Gastroesophageal sphincter (tissue), 3 donors: ENCODE data around the gene IER3IP1.

ENCODE experiments used
- POLR2A ChIP-seq, 2 donors: fragments of 450-650 bp; IDR thresholded peaks; one replicate each; pipeline ENCODE4 v1.6.1; 2017; ENCODE audit warnings: antibody characterized with exemption in 2 of 2, mild to moderate bottlenecking in 2 of 2, moderate library complexity in 1 of 2
- POLR2AphosphoS5 ChIP-seq: sonication (generic); formaldehyde crosslinking; IDR thresholded peaks from one replicate; pipeline ENCODE4 v1.6.1; 2017; ENCODE audit warnings: antibody characterized with exemption
- TF ChIP-seq, protein P1 (sequence below), 4 experiments: fragments of 200-600 bp in 2 of 4; fragments of 450-650 bp in 2 of 4; sonication (generic) in 1 of 4; IDR thresholded peaks; one replicate each; pipeline ENCODE4 v1.5.1; 2017 to 2019; ENCODE audit warnings: antibody characterized with exemption in 4 of 4, mild to moderate bottlenecking in 2 of 4, moderate library complexity in 2 of 4

DNA sequence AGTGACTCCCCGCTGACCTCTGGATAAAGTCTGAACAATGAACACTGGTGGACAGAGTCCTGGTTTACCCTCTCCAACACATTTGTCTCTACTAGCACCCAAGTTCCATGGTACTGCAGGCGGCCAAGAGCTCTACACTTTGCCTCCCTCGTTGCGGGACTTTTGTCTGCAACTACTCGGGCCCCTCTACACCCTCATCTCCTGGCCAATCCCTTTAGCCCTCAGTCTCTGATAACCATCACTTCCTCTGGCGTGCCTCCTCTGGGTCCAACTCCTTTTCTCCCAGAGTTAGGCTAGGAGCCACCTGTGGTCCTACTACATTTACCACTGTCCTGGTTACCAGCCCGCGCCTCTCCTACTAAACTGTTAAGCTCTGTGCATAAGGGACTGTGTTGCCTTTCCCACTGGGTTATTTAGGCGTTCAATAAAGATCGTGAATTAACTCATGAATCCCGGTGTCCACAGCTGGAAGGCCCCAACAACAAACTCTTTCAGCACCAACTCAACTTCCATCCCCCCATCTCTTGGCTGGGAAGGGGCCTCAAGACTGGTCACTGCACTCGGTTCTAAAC is 26.6 kb downstream of the IER3IP1 start:
- TF ChIP-seq, protein P1, sequence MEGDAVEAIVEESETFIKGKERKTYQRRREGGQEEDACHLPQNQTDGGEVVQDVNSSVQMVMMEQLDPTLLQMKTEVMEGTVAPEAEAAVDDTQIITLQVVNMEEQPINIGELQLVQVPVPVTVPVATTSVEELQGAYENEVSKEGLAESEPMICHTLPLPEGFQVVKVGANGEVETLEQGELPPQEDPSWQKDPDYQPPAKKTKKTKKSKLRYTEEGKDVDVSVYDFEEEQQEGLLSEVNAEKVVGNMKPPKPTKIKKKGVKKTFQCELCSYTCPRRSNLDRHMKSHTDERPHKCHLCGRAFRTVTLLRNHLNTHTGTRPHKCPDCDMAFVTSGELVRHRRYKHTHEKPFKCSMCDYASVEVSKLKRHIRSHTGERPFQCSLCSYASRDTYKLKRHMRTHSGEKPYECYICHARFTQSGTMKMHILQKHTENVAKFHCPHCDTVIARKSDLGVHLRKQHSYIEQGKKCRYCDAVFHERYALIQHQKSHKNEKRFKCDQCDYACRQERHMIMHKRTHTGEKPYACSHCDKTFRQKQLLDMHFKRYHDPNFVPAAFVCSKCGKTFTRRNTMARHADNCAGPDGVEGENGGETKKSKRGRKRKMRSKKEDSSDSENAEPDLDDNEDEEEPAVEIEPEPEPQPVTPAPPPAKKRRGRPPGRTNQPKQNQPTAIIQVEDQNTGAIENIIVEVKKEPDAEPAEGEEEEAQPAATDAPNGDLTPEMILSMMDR (IDR thresholded peaks at IDR 0.05) = no peak
- TF ChIP-seq POLR2A (IDR thresholded peaks at IDR 0.05) (no peak), POLR2AphosphoS5 (no peak)
